ENCODE measurements around the gene UBE3D. TPM values are rescaled to one million over a fixed set of nuclear protein-coding genes. Genes with fewer than 3 reads are reported as not detected.
"Not testable (repeated sequence)": the region's sequence is repeated elsewhere in the genome, so short reads cannot be mapped to it uniquely, and the experiment has no call there.

The UBE3D gene
- total RNA-seq, 2 experiments from 2014 or later = 4.0 to 4.2 TPM

DNA sequence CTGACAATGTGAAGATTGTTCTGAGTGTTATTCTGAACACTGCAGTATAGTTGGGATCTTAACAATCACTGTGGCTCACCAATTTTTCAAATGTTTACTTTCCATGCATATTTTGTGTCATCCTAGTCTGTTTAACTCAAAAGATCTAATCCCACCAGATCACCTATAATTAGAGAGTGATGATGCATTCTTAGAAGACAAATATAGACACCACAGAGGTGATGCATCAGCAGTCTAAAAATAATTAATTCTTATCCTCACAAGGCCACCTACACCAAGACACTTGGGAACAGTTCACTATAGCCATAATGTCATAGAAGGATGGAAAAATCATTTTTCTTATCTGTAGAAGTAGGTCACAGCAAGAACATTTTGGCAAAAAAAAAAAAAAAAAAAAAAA, 154.8 kb downstream of the UBE3D start:
- Mint-ChIP-seq H3K27ac (no peak overlapping the region), H3K27me3 (no peaks in the 10 kb centered on the region), H3K9me3 (no peaks in the 10 kb centered on the region), H3K4me3 (no peak overlapping the region), H3K4me1 (no peaks in the 10 kb centered on the region), H3K36me3 (ENCODE audit: low read depth) (no peaks in the 10 kb centered on the region)
- no peak for DNase-seq
- ChIA-PET CTCF (no interaction called here), POLR2A (no interaction called here)

DNA sequence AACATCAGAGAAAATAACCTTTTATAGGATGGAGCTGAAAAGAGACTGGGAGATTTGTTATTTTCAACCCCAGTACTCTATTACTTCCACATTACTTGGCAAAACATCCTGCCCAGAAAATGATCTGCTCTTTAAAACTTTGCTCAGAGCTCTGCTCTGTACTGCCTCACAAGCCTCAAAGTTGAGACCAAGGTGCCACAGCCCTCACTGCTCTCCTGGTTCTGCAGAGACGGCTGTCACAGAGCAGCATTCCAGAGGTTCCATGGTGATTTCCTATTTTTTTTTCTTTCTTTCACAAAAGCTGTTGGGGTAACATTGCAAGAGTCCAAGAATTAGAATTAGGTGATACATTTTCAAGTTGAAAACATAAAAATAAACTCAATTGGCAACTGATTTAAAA, 155.2 kb downstream of the UBE3D start:
- Mint-ChIP-seq H3K36me3 (ENCODE audit: low read depth) (no peaks in the 10 kb centered on the region), H3K9me3 (no peaks in the 10 kb centered on the region), H3K27ac (no peak overlapping the region), H3K4me1 (no peaks in the 10 kb centered on the region), H3K27me3 (no peaks in the 10 kb centered on the region), H3K4me3 (no peak overlapping the region)
- CTCF ChIA-PET = no interaction called here
- no peak for DNase-seq
- POLR2A ChIA-PET = no interaction called here

DNA sequence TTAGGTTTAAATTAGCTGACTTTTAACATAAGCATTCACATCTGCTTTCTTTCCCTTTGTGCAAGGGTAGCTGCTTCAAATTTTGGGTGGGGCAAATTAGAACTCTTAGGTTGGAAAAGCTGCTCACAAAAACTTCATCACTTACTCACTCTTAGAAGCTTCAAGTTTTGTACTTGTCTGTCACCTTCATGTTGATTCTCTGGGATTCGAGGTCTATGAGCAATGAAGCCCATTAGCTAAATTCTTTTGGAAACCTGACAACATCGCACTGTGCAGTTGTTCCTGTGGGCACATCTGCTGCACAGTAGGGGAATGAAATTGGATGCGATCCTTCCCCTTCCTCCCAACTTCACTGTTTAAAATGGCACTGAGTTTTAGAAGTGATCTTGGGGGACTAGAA, 156.1 kb downstream of the UBE3D start:
- Mint-ChIP-seq H3K27me3 (no peaks in the 10 kb centered on the region), H3K9me3 (no peaks in the 10 kb centered on the region), H3K27ac (no peak overlapping the region), H3K4me1 (no peaks in the 10 kb centered on the region), H3K4me3 (no peak overlapping the region), H3K36me3 (ENCODE audit: low read depth) (no peaks in the 10 kb centered on the region)
- no peak for DNase-seq
- CTCF ChIA-PET = interaction anchor here (0.9 kb wide), 1 partner anchor 156 kb away, joined by 3 read pairs; the partner anchor contains the start of gene UBE3D
- POLR2A ChIA-PET = no interaction called here

DNA sequence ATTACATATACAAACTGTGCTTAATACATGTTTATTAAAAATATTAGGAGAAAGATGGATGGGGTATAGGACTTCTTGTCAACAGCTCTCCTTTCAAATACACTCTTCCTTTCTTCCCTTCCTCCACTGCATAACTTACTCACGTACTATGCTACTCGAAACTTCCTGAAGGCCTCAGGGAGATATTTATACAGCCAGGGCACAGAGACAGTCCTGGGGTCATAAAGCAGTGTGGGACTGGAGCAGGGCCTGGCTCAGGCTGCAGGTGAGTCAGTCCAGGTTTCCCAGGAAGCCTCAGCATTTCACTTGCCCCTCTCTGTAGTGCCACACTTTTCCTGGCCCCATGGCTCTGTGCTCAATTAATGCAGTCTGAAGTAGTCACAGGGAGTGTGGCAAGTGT, 157.0 kb downstream of the UBE3D start:
- ChIA-PET CTCF (no interaction called here), POLR2A (no interaction called here)
- Mint-ChIP-seq H3K36me3 (ENCODE audit: low read depth) (no peaks in the 10 kb centered on the region), H3K4me3 (no peak overlapping the region), H3K27me3 (no peaks in the 10 kb centered on the region), H3K9me3 (no peaks in the 10 kb centered on the region), H3K27ac (no peak overlapping the region), H3K4me1 (no peaks in the 10 kb centered on the region)
- no peak for DNase-seq

DNA sequence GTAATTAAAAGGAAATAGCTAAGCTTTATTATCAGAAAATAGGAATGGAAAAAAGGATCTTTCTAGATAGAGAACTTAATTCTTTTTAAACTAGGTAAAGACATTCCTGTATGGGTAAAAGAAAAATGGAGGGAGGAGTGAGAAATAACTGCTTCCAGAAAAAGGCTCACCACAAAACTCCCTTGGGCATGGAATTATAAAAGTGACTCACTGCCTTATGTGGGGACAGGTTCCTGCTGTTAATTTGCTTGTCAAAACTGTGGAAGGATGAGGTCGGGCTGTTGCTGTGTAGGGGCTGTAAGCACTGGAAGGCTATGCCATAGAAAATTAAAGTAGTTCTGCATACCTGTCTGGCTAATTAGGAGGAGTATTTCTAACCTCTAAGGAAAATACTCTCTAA, 158.7 kb downstream of the UBE3D start:
- H3K27me3 Mint-ChIP-seq = no peaks in the 10 kb centered on the region
- no peaks in the 10 kb centered on the region for H3K4me1 Mint-ChIP-seq
- H3K36me3 Mint-ChIP-seq (ENCODE audit: low read depth) = no peaks in the 10 kb centered on the region
- DNase-seq = no peak
- H3K9me3 Mint-ChIP-seq = no peaks in the 10 kb centered on the region
- H3K27ac Mint-ChIP-seq = no peak overlapping the region
- ChIA-PET CTCF (no interaction called here), POLR2A (no interaction called here)
- no peak overlapping the region for H3K4me3 Mint-ChIP-seq

DNA sequence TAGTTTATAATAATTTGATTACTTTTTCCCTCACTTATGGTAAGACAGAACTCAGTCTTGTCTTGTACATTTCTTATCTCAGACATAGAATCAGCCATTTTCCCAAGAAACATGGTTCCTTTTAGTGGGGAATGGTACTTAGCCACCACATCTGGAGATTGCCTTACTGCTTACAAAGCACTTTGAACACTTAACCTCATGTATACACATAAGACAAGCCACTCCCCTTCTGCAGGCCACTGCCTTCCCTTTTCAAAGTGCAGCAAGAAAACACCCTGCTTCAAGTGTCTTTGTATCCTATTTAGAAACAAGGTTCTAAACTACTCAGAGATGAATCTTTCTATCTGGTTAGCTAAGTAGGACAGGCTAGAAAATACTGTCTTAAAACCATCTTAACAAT, 159.2 kb downstream of the UBE3D start:
- ChIA-PET POLR2A (no interaction called here), CTCF (no interaction called here)
- Mint-ChIP-seq H3K36me3 (ENCODE audit: low read depth) (no peaks in the 10 kb centered on the region), H3K4me1 (no peaks in the 10 kb centered on the region), H3K9me3 (no peaks in the 10 kb centered on the region), H3K27ac (no peak overlapping the region), H3K27me3 (no peaks in the 10 kb centered on the region), H3K4me3 (no peak overlapping the region)
- no peak for DNase-seq

DNA sequence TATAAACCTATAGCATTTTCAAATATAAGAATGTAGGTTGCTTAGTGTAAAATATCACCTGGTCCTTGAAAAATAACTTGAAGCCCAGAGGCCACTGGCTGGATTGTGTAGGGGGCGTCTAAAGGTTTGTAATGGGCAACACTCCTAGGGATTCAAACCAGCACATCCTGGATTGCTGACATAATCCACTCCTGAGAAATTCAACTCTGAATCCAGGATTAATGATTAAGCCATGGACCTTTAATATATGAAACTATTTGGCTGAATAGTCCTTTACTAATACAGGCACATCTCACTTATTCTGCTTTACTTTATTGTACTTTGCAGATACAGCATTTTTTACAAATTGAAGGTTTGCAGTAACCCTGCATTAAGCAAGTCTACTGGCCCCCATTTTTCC, 160.8 kb downstream of the UBE3D start:
- Mint-ChIP-seq H3K4me1 (no peaks in the 10 kb centered on the region), H3K36me3 (ENCODE audit: low read depth) (no peaks in the 10 kb centered on the region), H3K9me3 (no peaks in the 10 kb centered on the region), H3K27ac (no peak overlapping the region), H3K27me3 (no peaks in the 10 kb centered on the region), H3K4me3 (no peak overlapping the region)
- POLR2A ChIA-PET = no interaction called here
- DNase-seq = no peak
- CTCF ChIA-PET = interaction anchor here (0.8 kb wide), 1 partner anchor 27 kb away, joined by 3 read pairs; no protein-coding TSS in a partner anchor

DNA sequence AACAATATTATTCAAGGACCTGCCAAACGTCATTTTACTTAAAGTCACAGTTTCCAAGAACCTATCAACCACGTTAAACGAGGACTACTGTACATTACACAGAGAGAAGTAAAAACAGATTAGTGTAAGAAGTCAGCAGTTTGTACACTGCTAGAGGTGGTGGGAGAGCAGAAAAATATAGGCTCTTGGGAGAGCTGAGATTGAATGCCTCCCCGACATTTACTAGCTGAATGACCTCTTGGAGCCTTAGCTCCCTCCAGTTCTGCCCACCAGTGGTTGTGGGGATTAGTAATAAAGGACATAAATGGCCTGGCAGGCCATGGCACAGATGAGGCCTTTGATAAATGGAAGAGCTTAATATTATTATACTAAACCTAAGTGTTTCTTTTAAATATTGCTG, 161.4 kb downstream of the UBE3D start:
- Mint-ChIP-seq H3K4me1 (no peaks in the 10 kb centered on the region), H3K9me3 (no peaks in the 10 kb centered on the region), H3K36me3 (ENCODE audit: low read depth) (no peaks in the 10 kb centered on the region), H3K27ac (no peak overlapping the region), H3K4me3 (no peak overlapping the region), H3K27me3 (no peaks in the 10 kb centered on the region)
- DNase-seq = no peak
- ChIA-PET POLR2A (no interaction called here), CTCF (interaction anchor here (0.8 kb wide), 1 partner anchor 26 kb away, joined by 3 read pairs; no protein-coding TSS in a partner anchor)

DNA sequence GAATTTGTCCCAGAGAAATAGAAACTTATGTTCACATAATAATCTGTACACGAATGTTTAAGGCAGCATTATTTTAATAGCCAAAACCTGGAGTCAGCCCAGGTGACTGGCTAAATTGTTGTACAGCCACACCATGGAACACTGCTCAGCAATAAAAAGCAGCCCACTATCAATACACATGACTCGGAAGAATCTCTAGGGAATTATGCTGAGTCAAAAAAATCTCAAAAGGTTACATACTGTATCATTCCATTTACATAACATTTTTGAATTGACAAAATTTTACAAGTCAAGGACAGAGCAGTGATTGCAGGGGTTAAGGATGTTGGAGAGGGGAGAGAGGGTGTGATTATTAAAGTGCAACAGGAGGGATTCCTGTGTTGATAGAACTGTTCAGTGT, 163.4 kb downstream of the UBE3D start:
- Mint-ChIP-seq H3K4me3 (no peak overlapping the region), H3K36me3 (ENCODE audit: low read depth) (no peaks in the 10 kb centered on the region), H3K27me3 (no peaks in the 10 kb centered on the region), H3K9me3 (no peaks in the 10 kb centered on the region), H3K4me1 (no peaks in the 10 kb centered on the region), H3K27ac (no peak overlapping the region)
- POLR2A ChIA-PET = no interaction called here
- CTCF ChIA-PET = no interaction called here
- DNase-seq = no peak

DNA sequence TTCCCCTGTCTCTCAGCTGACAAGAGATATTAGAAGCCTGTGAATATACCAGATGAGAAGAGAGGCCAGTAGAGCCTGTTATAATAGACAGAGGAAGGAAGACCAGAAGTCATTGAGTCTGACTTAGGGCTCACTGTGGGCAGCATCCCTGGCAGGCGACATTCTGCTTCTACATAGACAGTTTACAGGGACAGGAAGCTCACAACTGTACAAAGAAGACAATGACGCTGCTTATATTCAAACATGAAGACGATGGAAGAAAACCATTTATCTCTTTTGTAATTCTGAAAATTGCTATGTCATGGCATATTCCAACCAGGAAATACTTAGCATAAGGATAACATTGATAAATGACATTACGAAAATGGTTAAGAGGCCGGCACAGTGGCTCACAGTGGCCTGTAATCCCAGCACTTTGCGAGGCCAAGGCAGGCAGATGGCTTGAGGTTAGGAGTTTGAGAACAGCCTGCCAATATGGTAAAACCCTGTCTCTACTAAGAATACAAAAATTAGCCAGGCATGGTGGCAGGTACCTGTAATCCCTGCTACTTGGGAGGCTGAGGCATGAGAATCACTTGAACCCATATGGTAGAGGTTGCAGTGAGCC, 170.9 kb downstream of the UBE3D start:
- no peaks in the 10 kb centered on the region for H3K9me3 Mint-ChIP-seq
- POLR2A ChIA-PET = no interaction called here
- CTCF ChIA-PET = no interaction called here

DNA sequence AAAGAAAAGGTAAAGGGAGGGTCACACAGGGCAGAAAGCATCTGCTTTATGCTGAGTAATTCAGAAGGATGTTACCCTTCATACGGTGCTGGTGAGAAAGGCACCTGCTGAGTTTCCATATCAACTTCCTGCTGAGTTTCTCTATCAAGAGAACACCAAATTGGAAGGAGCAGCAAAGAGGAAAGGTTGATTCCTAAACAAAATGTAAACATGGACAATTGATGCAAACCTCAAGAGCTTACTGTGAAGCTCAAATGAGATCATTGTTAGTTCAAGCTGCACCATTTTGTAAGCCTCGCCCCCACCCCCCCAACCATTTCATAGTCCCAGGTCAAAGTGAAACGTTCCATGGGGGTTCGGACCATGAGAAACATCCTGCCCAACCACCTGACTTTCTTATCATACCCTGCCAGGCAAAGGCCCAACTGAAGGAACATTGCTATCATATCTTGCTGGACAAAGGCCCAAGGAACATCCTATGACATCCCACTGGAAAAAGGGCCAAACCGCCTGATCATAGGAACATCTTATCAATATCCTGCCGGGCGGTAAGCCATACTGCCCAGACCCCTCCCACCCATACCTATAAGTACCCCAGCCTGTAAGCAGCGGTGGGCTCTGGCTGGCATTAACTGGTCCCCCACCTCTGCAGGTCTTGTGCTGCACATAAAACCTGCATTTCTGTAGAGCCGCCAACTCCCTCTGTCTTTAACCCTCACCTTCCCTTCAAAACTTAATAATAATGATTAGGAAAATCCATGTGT, 171.6 kb downstream of the UBE3D start:
- Mint-ChIP-seq H3K9me3 (no peaks in the 10 kb centered on the region), H3K36me3 (ENCODE audit: low read depth) (no peaks in the 10 kb centered on the region), H3K4me3 (no peak overlapping the region), H3K27me3 (no peaks in the 10 kb centered on the region), H3K27ac (no peak overlapping the region), H3K4me1 (no peaks in the 10 kb centered on the region)
- ChIA-PET CTCF (no interaction called here), POLR2A (no interaction called here)
- DNase-seq = no peak

More for the DNA sequence above, 170.9 kb downstream of the UBE3D start:
- no peak for DNase-seq
- H3K4me3 Mint-ChIP-seq = no peak overlapping the region
- no peaks in the 10 kb centered on the region for H3K27me3 Mint-ChIP-seq
- no peaks in the 10 kb centered on the region for H3K4me1 Mint-ChIP-seq
- H3K27ac Mint-ChIP-seq = no peak overlapping the region
- no peaks in the 10 kb centered on the region for H3K36me3 Mint-ChIP-seq (ENCODE audit: low read depth)

DNA sequence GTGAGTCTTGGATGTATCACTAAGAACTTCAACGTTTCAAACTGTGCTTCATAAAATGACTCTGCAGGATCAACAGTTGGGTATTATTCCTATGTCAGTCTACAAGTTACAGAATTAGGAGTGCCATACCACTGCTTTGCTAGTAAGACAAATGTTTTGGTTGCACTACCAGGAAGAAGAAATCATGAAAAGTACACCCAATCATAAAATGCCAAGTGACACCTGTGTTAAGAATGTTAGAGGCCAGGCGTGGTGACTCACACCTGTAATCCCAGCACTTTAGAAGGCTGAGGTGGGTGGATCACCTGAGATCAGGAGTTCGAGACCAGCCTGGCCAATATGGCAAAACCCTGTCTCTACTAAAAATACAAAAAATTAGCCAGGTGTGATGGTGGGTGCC, 174.1 kb downstream of the UBE3D start:
- H3K36me3 Mint-ChIP-seq (ENCODE audit: low read depth); H3K27me3 Mint-ChIP-seq; H3K27ac Mint-ChIP-seq; H3K4me1 Mint-ChIP-seq; H3K9me3 Mint-ChIP-seq; H3K4me3 Mint-ChIP-seq; POLR2A ChIA-PET; DNase-seq; CTCF ChIA-PET: not testable (repeated sequence)

DNA sequence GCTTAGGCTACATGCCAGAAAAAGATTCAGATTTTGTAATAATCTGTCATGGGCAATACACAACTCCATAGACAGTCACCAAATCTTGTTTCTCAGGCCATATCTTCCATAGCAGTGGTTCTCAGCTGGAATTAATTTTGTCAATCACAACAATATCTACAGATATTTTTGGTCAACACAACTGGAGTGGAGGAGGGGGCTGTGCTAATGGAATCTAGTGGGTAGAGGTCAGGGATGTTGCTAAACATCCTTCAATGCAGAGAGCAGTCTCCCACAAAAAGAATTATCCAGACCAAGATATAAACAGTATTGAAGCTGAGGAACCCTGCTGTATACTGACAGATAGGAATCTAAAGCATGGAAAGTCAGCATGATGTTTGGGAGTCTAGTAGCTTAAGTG, 174.6 kb downstream of the UBE3D start:
- Mint-ChIP-seq H3K36me3 (ENCODE audit: low read depth) (no peaks in the 10 kb centered on the region), H3K27ac (no peak overlapping the region), H3K27me3 (no peaks in the 10 kb centered on the region), H3K4me1 (no peaks in the 10 kb centered on the region), H3K4me3 (no peak overlapping the region), H3K9me3 (no peaks in the 10 kb centered on the region)
- ChIA-PET POLR2A (no interaction called here), CTCF (no interaction called here)
- DNase-seq = no peak

DNA sequence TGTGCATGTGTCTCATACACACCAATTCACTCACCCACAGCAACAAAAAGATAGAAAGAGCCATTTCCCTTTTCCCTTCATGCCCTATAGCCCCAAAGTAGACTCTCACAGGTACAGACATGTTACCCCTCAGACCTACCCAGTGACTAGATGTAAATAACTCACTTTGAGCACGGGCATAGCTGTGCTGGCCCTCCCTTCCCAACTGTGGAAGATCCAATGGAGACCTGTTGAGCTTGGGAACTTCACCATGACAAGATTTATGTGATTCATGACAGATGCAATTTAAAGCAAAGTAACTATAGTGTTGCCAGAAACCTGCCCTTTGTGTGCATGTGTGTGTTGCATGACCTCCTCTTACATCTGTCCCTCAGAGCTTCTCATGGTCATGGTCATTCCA, 175.4 kb downstream of the UBE3D start:
- Mint-ChIP-seq H3K36me3 (ENCODE audit: low read depth) (no peaks in the 10 kb centered on the region), H3K27ac (no peak overlapping the region), H3K9me3 (no peaks in the 10 kb centered on the region)

More for the DNA sequence above, 175.4 kb downstream of the UBE3D start:
- Mint-ChIP-seq H3K4me3 (no peak overlapping the region), H3K27me3 (no peaks in the 10 kb centered on the region), H3K4me1 (no peaks in the 10 kb centered on the region)
- ChIA-PET CTCF (no interaction called here), POLR2A (no interaction called here)
- no peak for DNase-seq

All from activated CD4-positive, alpha-beta T cell treated with anti-CD3 and anti-CD28 coated beads, Interleukin-2, amount 10 ng/mL, durations not matched to agents 7 days and 5 days (primary cell).